Middle frontal gyrus (tissue), 1 donor: ENCODE results near the gene ABHD16A.
"Not testable (repeated sequence)": the region's sequence is repeated elsewhere in the genome, so short reads cannot be mapped to it uniquely, and the experiment has no call there.

ENCODE experiments used
- DNase-seq: peaks from one replicate; pipeline ENCODE4 v3.0.0-alpha.2; 2015; ENCODE audit warnings: low spot score; ENCODE audit errors: extremely low spot score

The ABHD16A gene

GRCh38 chr6:31715022-31715958 lies 12.2 kb upstream of the ABHD16A start, which contains the start of gene LY6G6D:
TSS of gene LY6G6D (plus strand) at chr6:31715348. CDS start at chr6:31715356, 8 bp downstream.
- no peak for DNase-seq

GRCh38 chr6:31713991-31714684 lies 11.0 kb upstream of the ABHD16A start:
- DNase-seq, result no peak

DNA sequence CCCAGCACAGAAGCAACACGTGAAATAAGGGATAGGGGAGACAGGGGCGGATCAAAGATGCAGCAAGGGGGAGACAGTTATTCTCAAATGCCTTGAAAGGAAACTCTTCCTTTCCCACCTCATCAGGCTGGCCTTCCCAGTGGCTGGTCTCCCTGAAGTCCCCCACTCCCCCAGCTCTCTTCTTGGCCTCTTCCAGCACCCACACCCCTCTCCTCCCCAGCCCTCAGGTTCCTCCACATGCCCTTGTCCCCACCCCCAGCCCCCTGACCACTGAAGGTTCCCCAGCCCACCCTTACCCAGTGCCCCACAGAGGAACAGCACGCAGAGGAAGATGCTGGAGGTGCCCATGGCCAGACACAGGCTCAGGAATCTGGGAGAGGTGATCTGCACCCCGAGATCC lies 10.3 kb upstream of the ABHD16A start:
- no peak for DNase-seq

- no peak for DNase-seq
Observed at GRCh38 chr6:31712296-31712695, 9.2 kb upstream of the ABHD16A start.

DNA sequence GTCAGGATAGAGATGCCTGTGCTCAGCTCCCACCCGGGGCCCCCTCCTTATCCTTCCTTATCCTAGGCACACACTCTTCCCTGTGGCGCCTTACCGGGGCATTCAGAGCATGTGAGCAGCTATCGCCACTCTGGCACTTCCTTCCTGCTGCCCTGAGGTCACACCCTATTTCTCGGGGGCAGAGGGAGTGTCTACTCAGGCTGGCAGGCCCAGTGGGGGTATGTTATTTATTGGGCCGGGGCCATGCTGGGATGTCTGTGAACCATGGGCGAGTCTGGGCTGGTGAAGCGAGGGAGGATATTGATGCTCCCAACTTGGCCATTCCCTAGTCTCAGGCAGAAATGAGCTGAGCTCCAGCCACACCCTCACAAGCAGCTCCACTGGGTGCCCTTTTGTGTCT lies 8.1 kb upstream of the ABHD16A start:
- DNase-seq, result no peak

GRCh38 chr6:31710523-31711219 lies 7.5 kb upstream of the ABHD16A start:
- no peak for DNase-seq

GRCh38 chr6:31709157-31709556 lies 6.0 kb upstream of the ABHD16A start:
- not testable (repeated sequence) for DNase-seq

DNA sequence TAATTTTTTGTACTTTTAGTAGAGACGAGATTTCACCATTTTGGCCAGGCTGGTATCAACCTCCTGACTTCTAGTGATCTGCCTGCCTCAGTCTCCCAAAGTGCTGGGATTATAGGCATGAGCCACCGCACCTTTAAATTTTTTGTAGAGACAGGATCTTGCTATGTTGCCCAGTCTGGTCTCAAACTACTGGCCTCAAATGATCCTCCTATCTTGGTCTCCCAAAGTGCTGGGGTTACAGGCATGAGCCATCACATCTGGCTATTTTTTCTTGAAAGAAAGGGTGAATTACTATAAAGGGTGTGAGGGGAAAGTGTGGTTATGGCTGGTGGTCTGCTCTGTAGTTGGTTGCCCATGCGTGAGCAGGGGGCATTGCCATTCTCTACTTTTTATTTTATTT lies 5.1 kb upstream of the ABHD16A start:
- DNase-seq, result no peak

DNA sequence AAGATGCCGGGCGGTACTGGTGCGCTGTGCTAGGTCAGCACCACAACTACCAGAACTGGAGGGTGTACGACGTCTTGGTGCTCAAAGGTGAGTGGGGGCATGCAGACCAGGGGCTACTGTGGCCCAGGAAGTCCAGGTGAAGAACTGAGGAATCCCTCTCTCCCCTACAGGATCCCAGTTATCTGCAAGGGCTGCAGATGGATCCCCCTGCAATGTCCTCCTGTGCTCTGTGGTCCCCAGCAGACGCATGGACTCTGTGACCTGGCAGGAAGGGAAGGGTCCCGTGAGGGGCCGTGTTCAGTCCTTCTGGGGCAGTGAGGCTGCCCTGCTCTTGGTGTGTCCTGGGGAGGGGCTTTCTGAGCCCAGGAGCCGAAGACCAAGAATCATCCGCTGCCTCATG lies 4.6 kb upstream of the ABHD16A start:
- DNase-seq, result no peak

DNA sequence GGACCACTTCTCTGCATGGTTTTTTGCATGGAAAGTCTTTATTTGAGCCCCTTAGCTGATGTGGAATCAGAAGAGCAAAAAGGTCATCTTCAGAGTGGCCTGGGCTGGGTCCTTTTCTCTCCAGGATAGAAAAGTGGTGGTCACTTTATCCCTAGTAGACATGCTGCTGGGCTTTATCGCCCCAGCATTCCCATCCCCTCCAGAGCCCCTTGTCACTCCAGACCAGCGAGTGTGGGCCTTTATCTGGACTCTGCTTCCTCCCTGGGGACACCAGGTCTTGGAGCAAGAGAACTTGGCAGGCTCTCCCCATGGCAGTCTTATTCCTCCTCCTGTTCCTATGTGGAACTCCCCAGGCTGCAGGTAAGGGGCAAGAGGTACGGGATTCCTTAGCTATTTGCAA lies 3.5 kb upstream of the ABHD16A start, which contains the start of gene LY6G6F:
LY6G6F (plus strand) TSS at position 268 of the 400 bp plus-strand sequence; CDS start at position 309, 41 bp downstream.
- no peak for DNase-seq

DNA sequence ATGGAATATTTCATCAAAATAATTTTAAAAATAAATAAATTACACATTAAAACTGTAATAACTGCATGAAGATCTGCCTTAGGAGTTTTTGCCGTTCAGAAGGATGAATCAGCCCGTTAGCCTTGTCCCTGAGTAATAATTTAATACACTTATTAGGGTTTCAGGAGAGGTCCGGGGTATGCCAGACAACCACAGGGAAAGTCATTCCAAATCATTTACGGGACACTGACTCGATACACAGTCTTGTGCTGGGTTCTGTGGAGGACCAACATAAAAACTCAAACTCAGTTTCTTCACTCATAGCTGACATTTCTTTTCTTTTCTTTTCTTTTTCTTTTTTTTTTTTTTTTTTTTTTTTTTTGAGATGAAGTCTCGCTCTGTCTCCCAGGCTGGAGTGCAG lies 2.8 kb upstream of the ABHD16A start:
- no peak for DNase-seq

GRCh38 chr6:31702405-31702818 lies 712 bp downstream of the ABHD16A start:
- DNase-seq, result no peak

DNA sequence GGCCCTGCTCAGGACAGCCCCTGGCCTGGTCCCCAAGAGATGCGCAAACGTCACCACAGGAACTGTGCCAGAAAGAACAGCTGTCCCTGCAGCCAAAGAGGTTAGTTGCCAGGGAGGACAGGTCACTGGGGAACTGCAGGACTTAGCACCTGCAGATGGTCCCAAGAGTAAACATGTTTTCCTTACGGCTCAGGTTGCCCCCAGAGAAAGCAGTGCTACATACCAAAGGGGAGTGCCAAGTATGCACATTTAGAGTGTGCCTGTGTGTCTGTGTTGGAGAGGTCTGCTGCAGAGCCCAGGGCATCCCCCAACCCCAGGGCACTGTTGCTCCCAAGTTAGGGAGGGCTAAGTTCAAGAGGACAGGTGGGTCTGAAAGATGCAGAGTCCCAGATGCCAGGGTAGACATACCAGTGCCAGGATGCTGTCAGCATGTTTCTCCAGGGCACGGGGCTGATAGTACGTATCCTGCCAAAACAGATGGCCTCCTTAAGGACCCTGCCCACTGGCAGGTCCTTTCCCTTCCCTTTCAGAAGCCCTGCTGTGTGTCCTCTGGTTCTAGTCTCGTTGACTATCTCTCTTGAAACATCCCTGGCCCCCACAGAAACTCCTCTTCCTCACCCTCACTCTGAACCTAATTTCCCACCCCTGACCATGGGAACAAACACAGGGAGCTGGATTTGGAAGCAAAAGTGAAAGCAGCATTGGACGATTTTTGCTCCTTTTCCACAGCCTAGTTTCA lies 1.3 kb downstream of the ABHD16A start:
- no peak for DNase-seq

DNA sequence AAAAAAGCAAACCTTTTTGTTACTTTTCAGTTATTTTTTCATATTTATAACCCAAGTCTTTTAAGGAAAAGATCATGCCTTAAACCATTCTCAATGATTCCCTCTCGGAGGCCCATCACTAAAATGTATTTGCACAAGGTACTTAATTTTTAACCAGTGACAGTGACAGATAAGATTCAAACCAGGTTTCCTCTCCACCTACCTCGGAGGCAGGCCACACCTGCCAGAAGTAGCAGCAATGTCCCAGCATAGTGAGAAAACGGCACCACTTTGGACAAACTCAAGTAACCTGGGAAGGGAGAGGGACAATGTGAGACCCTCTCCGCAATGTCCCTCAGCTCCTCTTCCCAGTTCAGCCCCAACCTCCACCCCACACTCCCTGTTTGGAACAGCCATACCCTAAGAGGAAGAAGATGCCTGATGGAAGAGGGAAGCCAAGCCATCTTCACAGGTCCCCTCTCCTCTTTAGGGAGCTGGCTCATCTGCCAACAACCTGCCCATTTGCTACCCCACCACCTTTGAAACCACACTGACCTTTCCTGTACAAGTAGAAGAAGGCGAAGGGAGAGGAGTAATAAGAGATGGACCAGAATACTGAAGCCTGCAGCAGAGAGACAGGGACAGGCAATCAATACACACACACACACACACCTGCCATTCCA lies 2.3 kb downstream of the ABHD16A start:
- no peak for DNase-seq

DNA sequence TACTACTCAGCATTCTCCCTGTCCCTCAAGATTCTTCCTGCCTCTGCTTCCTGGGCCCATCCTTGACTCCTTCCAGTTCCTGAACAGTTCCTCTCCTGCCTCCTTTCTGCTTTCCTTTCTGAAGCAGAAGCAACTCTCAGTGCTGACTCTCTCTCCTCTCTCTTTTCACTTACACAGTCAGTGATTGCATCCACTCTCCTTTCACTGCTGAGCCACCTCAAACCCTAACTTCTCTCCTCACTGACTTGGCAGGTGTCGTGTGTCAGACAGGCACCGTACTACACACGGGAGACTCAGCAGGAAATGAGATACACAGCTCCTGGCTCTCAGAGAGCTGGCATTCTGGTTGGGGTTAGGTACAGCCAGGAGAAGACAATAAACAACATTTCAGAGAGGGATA lies 5.6 kb downstream of the ABHD16A start:
- no peak for DNase-seq

DNA sequence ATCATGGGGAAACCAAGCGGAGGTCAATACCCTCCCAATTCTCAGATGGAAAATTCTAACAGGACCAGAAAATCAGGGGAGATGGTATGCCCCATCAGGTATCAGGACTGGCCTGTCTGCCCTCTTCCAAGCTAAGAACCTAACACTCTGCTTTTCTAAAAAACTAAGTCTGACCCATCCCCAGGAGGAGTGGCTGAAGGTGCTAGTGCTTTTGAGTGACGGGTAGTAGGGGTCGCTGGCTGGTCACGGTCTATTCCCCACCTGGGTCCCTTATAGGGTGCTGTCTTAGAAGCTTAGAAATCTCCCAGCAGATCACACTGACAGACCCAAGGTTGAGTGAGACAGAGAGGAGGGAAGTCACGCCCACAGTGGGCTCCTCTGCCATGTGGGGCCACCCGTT lies 9.6 kb downstream of the ABHD16A start:
- DNase-seq, result no peak

GRCh38 chr6:31692886-31693285 lies 10.2 kb downstream of the ABHD16A start:
- no peak for DNase-seq

GRCh38 chr6:31692353-31692752 lies 10.8 kb downstream of the ABHD16A start:
- DNase-seq, result no peak

DNA sequence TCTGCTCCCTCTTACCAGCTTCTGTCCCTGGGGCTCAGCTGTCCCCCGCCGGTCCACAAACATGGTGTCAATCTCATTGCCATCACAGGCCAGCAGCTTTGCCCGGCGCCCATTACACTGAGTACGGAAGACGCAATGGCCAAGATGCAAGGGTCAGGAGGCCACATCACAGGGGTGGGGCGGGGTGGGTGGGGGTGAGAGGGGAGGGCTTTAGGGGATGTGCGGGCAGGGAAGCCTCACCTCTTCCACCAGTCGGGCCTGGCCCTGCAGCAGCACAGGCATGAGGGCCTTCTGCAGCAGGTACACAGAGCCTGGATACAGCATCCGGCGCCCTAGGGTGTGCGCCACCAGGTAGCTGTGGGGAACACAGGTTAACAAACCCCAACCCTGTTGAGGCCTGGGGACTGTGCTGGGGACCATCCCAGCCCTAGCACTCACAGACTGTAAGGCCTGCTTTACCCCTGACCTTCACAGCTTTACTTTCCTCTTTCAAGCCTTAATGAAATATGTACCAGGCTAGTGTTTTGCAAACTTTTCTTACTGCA lies 11.5 kb downstream of the ABHD16A start:
- DNase-seq, result no peak

GRCh38 chr6:31691078-31691463 lies 12.1 kb downstream of the ABHD16A start:
- DNase-seq, result no peak
